B cell (primary cell): ENCODE results near the gene ZNF189.

ENCODE experiments used
- EZH2 ChIP-seq: IDR thresholded peaks from 2 replicates; pipeline ENCODE4 v1.6.1; 2012; ENCODE audit warnings: borderline replicate concordance, low read depth, mild to moderate bottlenecking, moderate library complexity, low read length; ENCODE audit not compliant: insufficient read depth, poor library complexity, severe bottlenecking
- TF ChIP-seq, protein P1 (sequence below): fragments of 200-600 bp; IDR thresholded peaks from one replicate; pipeline ENCODE4 v1.8.0; 2022; ENCODE audit warnings: antibody characterized with exemption, mild to moderate bottlenecking

DNA sequence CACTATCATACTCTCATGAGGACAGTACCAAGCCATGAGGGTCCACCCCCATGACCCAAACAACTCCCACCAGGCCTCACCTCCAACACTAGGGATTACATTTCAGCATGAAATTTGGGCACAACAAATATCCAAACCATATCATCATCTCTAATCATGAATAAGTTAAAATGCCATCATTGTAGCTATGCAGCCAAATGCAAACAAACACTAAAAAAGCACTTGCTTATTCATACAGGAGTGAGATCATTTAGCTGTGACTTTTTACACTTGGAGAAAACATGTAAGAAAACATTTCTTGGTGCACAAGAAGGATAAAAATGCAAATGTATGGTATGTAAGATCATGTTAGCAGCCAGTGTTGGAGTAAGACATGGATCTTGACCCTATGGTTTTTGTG lies 38.0 kb upstream of the ZNF189 start:
- TF ChIP-seq, protein P1, sequence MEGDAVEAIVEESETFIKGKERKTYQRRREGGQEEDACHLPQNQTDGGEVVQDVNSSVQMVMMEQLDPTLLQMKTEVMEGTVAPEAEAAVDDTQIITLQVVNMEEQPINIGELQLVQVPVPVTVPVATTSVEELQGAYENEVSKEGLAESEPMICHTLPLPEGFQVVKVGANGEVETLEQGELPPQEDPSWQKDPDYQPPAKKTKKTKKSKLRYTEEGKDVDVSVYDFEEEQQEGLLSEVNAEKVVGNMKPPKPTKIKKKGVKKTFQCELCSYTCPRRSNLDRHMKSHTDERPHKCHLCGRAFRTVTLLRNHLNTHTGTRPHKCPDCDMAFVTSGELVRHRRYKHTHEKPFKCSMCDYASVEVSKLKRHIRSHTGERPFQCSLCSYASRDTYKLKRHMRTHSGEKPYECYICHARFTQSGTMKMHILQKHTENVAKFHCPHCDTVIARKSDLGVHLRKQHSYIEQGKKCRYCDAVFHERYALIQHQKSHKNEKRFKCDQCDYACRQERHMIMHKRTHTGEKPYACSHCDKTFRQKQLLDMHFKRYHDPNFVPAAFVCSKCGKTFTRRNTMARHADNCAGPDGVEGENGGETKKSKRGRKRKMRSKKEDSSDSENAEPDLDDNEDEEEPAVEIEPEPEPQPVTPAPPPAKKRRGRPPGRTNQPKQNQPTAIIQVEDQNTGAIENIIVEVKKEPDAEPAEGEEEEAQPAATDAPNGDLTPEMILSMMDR = no peak
- no peak for TF ChIP-seq EZH2
